Esophagus squamous epithelium (tissue), 5 donors: ENCODE results near the gene TSPAN4. TPM values are rescaled to one million over a fixed set of nuclear protein-coding genes. Genes with fewer than 3 reads are reported as not detected.

Source experiments
- DNase-seq: peaks from one replicate; lab custom pipeline; 2025; lab: John Stamatoyannopoulos, UW
- H3K27ac ChIP-seq, 4 donors: fragments of 200-600 bp; sonication (generic); one replicate each; pipeline ENCODE4 v1.5.1; 2016 to 2019; ENCODE audit warnings: mild to moderate bottlenecking in 1 of 4
- H3K27me3 ChIP-seq, 4 donors: fragments of 200-600 bp; sonication (generic); 1 replicate in 3 of 4; 2 replicates in 1 of 4; pipeline versions ENCODE4 v1.5.1 to v1.6.0; 2017 to 2021; ENCODE audit warnings: antibody characterized with exemption in 1 of 4
- H3K36me3 ChIP-seq, 3 donors: fragments of 200-600 bp; sonication (generic); one replicate each; pipeline ENCODE4 v1.5.1; 2016 to 2019
- H3K4me1 ChIP-seq, 3 donors: fragments of 200-600 bp; sonication (generic); one replicate each; pipeline ENCODE4 v1.5.1; 2017 to 2019
- H3K4me3 ChIP-seq, 4 donors: fragments of 200-600 bp; sonication (generic); 1 replicate in 3 of 4; 2 replicates in 1 of 4; pipeline ENCODE4 v1.5.1; 2016 to 2019; ENCODE audit warnings: mild to moderate bottlenecking in 2 of 4, moderate library complexity in 1 of 4
- H3K9me3 ChIP-seq, 3 donors: fragments of 200-600 bp; sonication (generic); one replicate each; pipeline ENCODE4 v1.5.1; 2016 to 2019
- CTCF ChIP-seq, 6 experiments: fragments of 450-650 bp in 4 of 6; fragments of 200-600 bp in 2 of 6; sonication (generic) in 2 of 6; IDR thresholded peaks; one replicate each; pipeline ENCODE4 v1.5.1; 2016 to 2019; ENCODE audit warnings: antibody characterized with exemption in 6 of 6, mild to moderate bottlenecking in 4 of 6, moderate library complexity in 4 of 6
- POLR2A ChIP-seq, 4 donors: fragments of 450-650 bp; IDR thresholded peaks; one replicate each; pipeline ENCODE4 v1.6.1; 2017; ENCODE audit warnings: antibody characterized with exemption in 4 of 4, mild to moderate bottlenecking in 4 of 4, moderate library complexity in 3 of 4
- WGBS, 2 donors: methylation state at CpG; one replicate each; pipeline ENCODE4 v1.1.5; 2018; 5-methylcytosine and 5-hydroxymethylcytosine counted together
- intact Hi-C: fragments of 100-400 bp; cut with DNase I; formaldehyde crosslinking; loops from one replicate; pipeline ENCODE4 v1.15.0; 2022
- total RNA-seq, 4 donors: library from RNA; depleted of rRNA; stranded (reverse); fragments of >200 nt; gene quantifications; one replicate each; pipeline ENCODE4 v1.1.0, GENCODE V29; 2016
- donor health status: DM: yes; HTN: yes; CAD: no.

TSPAN4 gene
- 10 to 100 TPM in 3 of 4 donors, 1 to 10 TPM in 1; 6.8 to 59.7 (median 19.0) TPM for total RNA-seq

DNA sequence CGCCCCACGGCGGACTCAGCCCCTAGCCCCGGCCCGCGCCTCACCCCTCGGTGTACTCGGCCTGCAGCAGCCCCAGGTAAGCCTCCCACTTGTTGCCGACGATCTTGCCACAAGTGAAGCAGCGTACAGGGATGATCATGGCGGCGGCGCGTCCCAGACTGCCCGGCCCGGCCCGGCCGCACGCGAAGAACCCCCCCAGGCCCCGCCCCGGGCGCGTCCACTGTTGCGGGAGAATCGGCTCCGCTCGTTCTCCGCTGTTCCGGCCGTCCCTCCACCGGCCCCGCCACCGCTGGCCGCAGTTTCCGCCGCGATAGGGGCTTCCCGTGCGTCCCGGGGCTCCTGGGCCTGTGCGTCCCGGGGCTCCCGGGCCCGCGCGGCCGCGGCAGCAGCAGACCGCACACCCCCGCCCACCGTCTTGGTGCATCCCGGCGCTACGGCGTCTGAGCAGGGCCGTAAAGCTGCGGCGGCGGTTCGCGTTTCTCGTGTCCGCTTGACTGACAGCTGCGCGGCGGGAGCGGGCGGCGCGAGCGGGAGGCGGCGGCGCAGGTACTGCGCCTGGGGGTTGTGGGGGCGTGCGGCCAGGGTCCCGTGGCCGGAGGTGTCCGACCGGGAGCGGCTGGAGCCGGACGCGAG, at the start of gene TSPAN4, which contains the start of gene POLR2L:
Gene TSPAN4 (plus strand): TSS at position 483 of the 633 bp plus-strand sequence. CDS start 7,453 bp downstream, outside the sequence.
Gene POLR2L (minus strand): TSS at position 160 of the 633 bp plus-strand sequence. CDS start 21 bp downstream, at position 139.
- peak; percentile 49 for DNase-seq
- WGBS, 2 donors = no CpG with 5 or more reads among the region's 87 CpGs
- peak within 1 kb of the TSS; percentile 67 to 97 (median 87) for H3K4me3 ChIP-seq
- H3K9me3 ChIP-seq = no peaks in the 10 kb centered on the region
- H3K27ac ChIP-seq = peak within 1 kb of the TSS; percentile 88 to 98 (median 94)
- peaks cover 43 to 92% (median 63%) of the 10 kb centered on the region in 3 donors for H3K4me1 ChIP-seq
- peaks cover 19 to 33% (median 19%) of the 10 kb centered on the region in 3 donors for H3K36me3 ChIP-seq
- intact Hi-C loops = no loop called here
- TF ChIP-seq CTCF (IDR thresholded peaks at IDR 0.05) (peak in 1 of 6 experiments; percentile 53), POLR2A (IDR thresholded peaks at IDR 0.05) (peak in 2 of 4 donors; percentile 81 to 90)
- H3K27me3 ChIP-seq = peaks cover 0 to 6% (median 0%) of the 10 kb centered on the region in 4 donors

DNA sequence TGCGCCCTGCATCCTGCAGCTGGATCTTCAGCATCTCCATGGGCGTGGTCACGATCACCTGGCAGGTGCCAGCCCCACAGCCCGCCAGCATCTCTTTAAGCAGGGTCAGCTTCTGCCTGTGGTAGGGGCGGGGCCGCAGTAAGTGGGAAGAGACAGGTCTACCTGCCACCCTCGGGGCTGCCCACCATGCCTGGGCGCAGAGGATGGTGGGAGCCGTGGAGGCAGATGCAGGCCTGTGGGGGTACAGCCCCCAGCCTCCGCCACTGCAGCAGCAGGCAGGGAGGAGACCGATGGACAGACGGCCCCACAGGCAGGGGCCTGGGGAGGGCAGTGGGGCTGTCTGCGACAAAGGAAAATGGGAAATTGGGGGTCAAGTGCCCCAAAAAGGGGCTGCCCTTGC, 49.8 kb upstream of the TSPAN4 start:
- TF ChIP-seq POLR2A (IDR thresholded peaks at IDR 0.05) = no peak
- TF ChIP-seq CTCF (IDR thresholded peaks at IDR 0.05) = no peak
- peaks cover 24 to 55% (median 33%) of the 10 kb centered on the region in 3 donors for H3K4me1 ChIP-seq
- H3K36me3 ChIP-seq = peaks cover 4 to 30% (median 4%) of the 10 kb centered on the region in 3 donors
- peaks cover 0 to 27% (median 3%) of the 10 kb centered on the region in 4 donors for H3K27me3 ChIP-seq
- DNase-seq = no peak
- WGBS, 2 donors = 98% methylated on average over 4 of the region's 13 CpGs; no CpG with 5 or more reads in 1 of the 2 donors
- H3K9me3 ChIP-seq = no peaks in the 10 kb centered on the region
- H3K27ac ChIP-seq = no peak overlapping the region
- intact Hi-C loops = no loop called here
- no peak overlapping the region for H3K4me3 ChIP-seq

DNA sequence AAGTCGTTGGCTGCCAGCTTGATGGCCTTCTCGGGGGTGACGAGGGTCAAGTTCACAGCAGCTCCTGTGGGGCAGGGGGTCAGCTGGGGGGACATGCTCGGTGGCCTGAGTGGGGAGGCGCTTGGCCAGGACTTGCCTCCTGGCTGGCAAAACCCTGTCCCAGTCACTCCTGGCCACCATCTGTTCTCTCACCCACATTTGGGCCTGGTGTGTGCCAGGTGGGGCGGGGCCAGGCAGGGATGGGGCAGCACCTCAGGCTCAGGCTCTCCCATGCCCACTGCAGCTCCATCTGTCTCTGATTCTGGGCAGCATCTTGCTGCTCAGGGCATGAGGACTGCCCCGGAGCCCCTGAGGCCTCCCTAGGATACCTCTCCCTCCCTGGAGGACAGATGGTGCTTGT, 49.1 kb upstream of the TSPAN4 start:
- no peak overlapping the region for H3K27ac ChIP-seq
- H3K9me3 ChIP-seq = no peaks in the 10 kb centered on the region
- intact Hi-C loops = no loop called here
- 97 to 100% methylated on average over 2 to 6 of the region's 7 CpGs for WGBS, 2 donors
- no peak overlapping the region for H3K4me3 ChIP-seq
- H3K4me1 ChIP-seq = peaks cover 28 to 57% (median 37%) of the 10 kb centered on the region in 3 donors
- no peak for DNase-seq
- TF ChIP-seq CTCF (IDR thresholded peaks at IDR 0.05) = no peak
- TF ChIP-seq POLR2A (IDR thresholded peaks at IDR 0.05) = no peak
- peaks cover 4 to 30% (median 4%) of the 10 kb centered on the region in 3 donors for H3K36me3 ChIP-seq
- H3K27me3 ChIP-seq = peaks cover 0 to 20% (median 3%) of the 10 kb centered on the region in 4 donors

- DNase-seq = no peak
- H3K4me3 ChIP-seq = no peak overlapping the region
Observed at GRCh38 chr11:794013-794765, 48.5 kb upstream of the TSPAN4 start.

More at GRCh38 chr11:794013-794765, 48.5 kb upstream of the TSPAN4 start:
- WGBS, 2 donors = 60 to 93% methylated on average over 1 to 2 of the region's 31 CpGs
- no peak for TF ChIP-seq CTCF (IDR thresholded peaks at IDR 0.05)
- Histone ChIP-seq H3K36me3 (peaks cover 4 to 35% (median 4%) of the 10 kb centered on the region in 3 donors), H3K9me3 (no peaks in the 10 kb centered on the region), H3K27ac (no peak overlapping the region), H3K4me1 (peaks cover 29 to 58% (median 39%) of the 10 kb centered on the region in 3 donors), H3K27me3 (peaks cover 0 to 14% (median 2%) of the 10 kb centered on the region in 4 donors)
- intact Hi-C loops = no loop called here
